Spinal cord (tissue), 10 donors: ENCODE measurements around the gene RNF40. TPM values are rescaled to one million over a fixed set of nuclear protein-coding genes. Genes with fewer than 3 reads are reported as not detected.
"Not testable (repeated sequence)": the region's sequence is repeated elsewhere in the genome, so short reads cannot be mapped to it uniquely, and the experiment has no call there.

Source experiments
- DNase-seq, 6 donors: peaks; one replicate each; pipeline versions ENCODE4 v3.0.0 to v3.0.0-alpha.2; 2013 to 2015; ENCODE audit warnings: low spot score in 6 of 6, low read depth in 4 of 6
- H3K27ac ChIP-seq: one replicate; pipeline ENCODE4 v1.5.1; 2013; ENCODE audit warnings: low read depth, low read length, control low read depth
- H3K27me3 ChIP-seq: one replicate; pipeline ENCODE4 v1.6.1; 2013; ENCODE audit warnings: low read length; ENCODE audit not compliant: control insufficient read depth, insufficient read depth
- H3K36me3 ChIP-seq: one replicate; pipeline ENCODE4 v1.6.1; 2013; ENCODE audit warnings: low read length; ENCODE audit not compliant: control insufficient read depth, insufficient read depth
- H3K4me1 ChIP-seq: one replicate; pipeline ENCODE4 v1.6.1; 2013; ENCODE audit warnings: low read length; ENCODE audit not compliant: control insufficient read depth, insufficient read depth
- H3K4me3 ChIP-seq: one replicate; pipeline ENCODE4 v1.5.1; 2013; ENCODE audit warnings: low read depth, low read length, control low read depth
- H3K9me3 ChIP-seq: one replicate; pipeline ENCODE4 v1.6.1; 2013; ENCODE audit warnings: low read length; ENCODE audit not compliant: control insufficient read depth, insufficient read depth
- WGBS: methylation state at CpG from one replicate; pipeline ENCODE4 v1.1.5; 2013; ENCODE audit warnings: missing lambda C conversion rate; ENCODE audit not compliant: insufficient coverage; 5-methylcytosine and 5-hydroxymethylcytosine counted together
- polyA plus RNA-seq, 2 donors: library from polyadenylated mRNA; unstranded; fragments of 120-200 nt; gene quantifications; one replicate each; pipeline ENCODE4 v1.2.1, GENCODE V29; 2013; ENCODE audit not compliant: insufficient read length in 2 of 2
- total RNA-seq, 2 donors: library from RNA; depleted of rRNA in 1 of 2; stranded (reverse); fragments of 120-200 nt in 1 of 2; fragments of >200 nt in 1 of 2; gene quantifications; one replicate each; pipeline versions ENCODE4 v1.2.3 to v1.2.4, GENCODE V29; 2013 to 2014
- donor health status: healthy.

The RNF40 gene
- total and polyA plus RNA-seq, 4 donors, result 70.7 to 132 (median 115) TPM

DNA sequence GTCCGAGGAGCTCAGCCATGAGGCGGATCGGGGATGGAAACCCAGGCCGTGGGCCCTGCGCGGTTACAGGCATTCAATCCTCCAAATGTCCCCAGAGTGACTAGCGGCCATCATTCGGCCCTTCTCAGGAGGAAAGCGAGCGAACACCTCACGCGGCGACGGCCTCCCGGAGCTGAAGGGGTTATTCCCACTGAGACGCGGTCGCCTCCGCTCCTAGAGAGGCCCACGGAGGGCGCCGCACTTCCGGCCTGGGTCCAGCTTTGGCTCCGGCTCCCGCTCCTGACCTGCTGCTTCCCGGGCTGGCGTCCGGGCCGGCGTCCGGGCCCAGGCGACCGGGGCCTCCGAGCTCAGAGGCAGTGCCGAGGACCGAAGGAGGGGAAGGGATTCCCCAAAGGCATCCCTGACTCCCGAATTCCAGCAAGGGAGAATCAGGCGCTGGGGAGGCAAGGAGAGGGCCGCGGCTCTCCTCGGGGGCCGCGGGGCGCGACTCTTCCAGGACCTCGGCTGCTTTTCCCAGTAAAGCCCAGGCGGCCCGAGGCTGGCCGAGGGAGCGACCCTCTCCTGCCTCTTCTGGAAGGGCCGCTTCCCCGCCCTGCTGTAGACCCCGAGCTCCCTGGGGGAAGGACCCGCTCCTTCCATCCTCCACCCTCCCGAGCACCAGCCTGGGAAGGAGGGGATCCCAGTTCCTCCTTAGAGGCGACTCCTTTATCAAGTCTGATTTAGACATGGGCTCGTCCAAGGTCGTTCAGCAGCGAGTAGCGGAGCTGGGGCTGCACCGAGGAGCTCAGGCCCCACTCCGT, 43.4 kb downstream of the RNF40 start:
- no peaks in the 10 kb centered on the region for H3K27me3 ChIP-seq
- peak in 4 of 6 donors; percentile 65 to 95 (median 85) for DNase-seq
- H3K4me3 ChIP-seq, result peak overlapping the region; percentile 85
- H3K36me3 ChIP-seq, result no peaks in the 10 kb centered on the region
- H3K9me3 ChIP-seq, result no peaks in the 10 kb centered on the region
- under 1% methylated on average over 62 of the region's 62 CpGs for WGBS
- peaks cover 27% of the 10 kb centered on the region for H3K4me1 ChIP-seq
- peak overlapping the region; percentile 93 for H3K27ac ChIP-seq

DNA sequence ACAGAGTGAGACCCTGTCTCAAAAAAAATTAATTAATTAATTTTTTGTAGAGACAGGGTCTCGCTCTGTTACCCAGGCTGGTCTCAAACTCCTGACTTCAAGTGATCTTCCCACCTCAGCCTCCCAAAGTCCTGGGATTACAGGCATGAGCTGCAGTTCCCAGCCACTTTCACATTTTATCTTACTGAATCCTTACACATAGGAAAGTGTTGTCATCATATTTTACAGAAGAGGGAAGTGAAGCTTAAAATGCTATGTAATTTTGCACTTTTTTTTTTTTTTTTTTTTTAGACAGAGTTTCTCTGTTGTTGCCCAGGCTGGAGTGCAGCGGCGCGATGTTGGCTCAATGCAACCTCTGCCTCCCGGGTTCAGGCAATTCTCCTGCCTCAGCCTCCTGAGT, 46.0 kb downstream of the RNF40 start:
- no peak overlapping the region for H3K27ac ChIP-seq
- no peaks in the 10 kb centered on the region for H3K36me3 ChIP-seq
- H3K4me1 ChIP-seq, result peaks cover 27% of the 10 kb centered on the region
- DNase-seq, result no peak
- no peak overlapping the region for H3K4me3 ChIP-seq
- H3K9me3 ChIP-seq, result no peaks in the 10 kb centered on the region
- no peaks in the 10 kb centered on the region for H3K27me3 ChIP-seq
- WGBS, result 96% methylated on average over 4 of the region's 5 CpGs

DNA sequence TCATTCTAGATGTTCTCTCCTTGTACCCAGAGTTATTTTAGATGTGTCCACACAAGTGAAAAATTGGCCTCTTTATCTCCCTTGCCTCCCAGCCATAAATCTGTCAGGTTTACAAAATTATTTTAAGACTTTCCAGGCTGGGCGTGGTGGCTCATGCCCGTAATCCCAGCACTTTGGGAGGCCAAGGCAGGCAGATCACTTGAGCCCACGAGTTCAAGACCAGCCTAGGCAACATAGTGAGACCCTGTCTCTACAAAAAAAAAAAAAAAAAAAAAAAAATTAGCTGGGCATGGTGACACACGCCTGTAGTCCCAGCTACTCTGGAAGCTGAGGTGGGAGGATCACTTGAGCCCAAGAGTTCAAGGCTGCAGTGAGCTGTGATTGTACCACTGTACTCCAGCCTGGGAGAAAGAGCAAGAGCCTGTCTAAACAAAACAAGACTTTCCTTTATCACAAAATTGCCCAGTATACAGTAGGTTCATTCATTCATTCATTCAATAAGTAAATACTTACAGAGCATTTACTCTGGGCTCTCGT, 46.8 kb downstream of the RNF40 start:
- peaks cover 30% of the 10 kb centered on the region for H3K4me1 ChIP-seq
- not testable (repeated sequence) for H3K4me3 ChIP-seq, H3K27me3 ChIP-seq, DNase-seq, H3K27ac ChIP-seq, H3K36me3 ChIP-seq, H3K9me3 ChIP-seq
- WGBS, result 53% methylated on average over 3 of the region's 5 CpGs

DNA sequence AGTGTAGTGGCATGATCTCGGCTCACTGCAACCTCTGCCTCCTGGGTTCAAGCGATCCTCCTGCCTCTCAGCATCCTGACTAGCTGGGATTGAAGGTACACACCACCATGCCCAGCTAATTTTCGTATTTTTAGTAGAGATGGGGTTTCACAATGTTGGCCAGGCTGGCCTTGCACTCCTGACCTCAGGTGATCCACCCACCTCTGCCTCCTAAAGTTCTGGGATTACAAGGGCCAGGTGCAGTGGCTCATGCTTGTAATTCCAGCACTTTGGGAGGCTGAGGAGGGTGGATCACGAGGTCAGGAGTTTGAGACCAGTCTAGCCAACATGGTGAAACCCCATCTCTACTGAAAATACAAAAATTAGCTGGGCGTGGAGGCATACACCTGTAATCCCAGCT, 47.6 kb downstream of the RNF40 start:
- WGBS, result 80% methylated on average over 2 of the region's 5 CpGs
- H3K4me1 ChIP-seq, result peaks cover 36% of the 10 kb centered on the region
- H3K27ac ChIP-seq, H3K9me3 ChIP-seq, H3K36me3 ChIP-seq, DNase-seq, H3K27me3 ChIP-seq, H3K4me3 ChIP-seq: not testable (repeated sequence)

DNA sequence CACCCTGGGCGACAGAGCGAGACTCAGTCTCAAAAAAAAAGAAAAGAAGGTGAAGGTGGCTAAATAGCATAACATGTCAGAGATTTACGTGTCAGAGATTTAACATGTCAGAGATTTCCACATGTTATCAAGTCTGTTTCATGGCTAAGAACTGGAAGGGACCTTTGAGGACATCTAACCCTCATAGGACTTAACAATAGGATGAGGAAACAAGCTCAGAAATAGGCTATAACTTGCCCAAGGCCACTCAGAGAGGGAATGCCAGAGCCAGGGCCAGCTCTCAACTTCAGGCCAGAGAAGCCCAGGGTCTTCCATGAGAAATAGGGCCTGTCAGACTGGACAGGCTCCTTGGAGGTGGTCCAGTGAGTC, 51.7 kb downstream of the RNF40 start:
- no peaks in the 10 kb centered on the region for H3K36me3 ChIP-seq
- H3K4me3 ChIP-seq, result peak overlapping the region; percentile 48
- H3K27me3 ChIP-seq, result no peaks in the 10 kb centered on the region
- H3K27ac ChIP-seq, result peak overlapping the region; percentile 67
- no peaks in the 10 kb centered on the region for H3K9me3 ChIP-seq
- H3K4me1 ChIP-seq, result peaks cover 12% of the 10 kb centered on the region
- 100% methylated on average over 2 of the region's 3 CpGs for WGBS
- DNase-seq, result no peak

DNA sequence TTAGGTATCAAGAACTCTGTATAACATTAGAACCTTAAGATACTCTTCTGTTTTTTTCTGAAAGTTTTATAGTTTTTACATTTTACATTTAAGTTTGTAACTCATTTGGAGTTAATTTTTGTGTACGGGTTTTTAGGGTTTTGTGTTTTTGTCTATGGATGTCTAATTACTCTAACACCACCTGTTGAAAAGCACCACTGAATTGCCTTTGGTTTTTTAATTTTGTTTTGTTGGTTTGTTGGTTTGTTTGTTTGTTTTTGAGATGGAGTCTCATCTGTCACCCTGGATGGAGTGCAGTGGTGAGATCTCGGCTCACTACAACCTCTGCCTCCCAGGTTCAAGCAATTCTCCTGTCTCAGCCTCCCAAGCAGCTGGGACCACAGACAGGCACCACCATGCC, 54.6 kb downstream of the RNF40 start:
- DNase-seq, result no peak
- H3K36me3 ChIP-seq, result peaks cover 4% of the 10 kb centered on the region
- no peak overlapping the region for H3K27ac ChIP-seq
- 83% methylated on average over 1 of the region's 2 CpGs for WGBS
- H3K9me3 ChIP-seq, result no peaks in the 10 kb centered on the region
- H3K4me3 ChIP-seq, result no peak overlapping the region
- H3K4me1 ChIP-seq, result peaks cover 12% of the 10 kb centered on the region
- H3K27me3 ChIP-seq, result no peaks in the 10 kb centered on the region

DNA sequence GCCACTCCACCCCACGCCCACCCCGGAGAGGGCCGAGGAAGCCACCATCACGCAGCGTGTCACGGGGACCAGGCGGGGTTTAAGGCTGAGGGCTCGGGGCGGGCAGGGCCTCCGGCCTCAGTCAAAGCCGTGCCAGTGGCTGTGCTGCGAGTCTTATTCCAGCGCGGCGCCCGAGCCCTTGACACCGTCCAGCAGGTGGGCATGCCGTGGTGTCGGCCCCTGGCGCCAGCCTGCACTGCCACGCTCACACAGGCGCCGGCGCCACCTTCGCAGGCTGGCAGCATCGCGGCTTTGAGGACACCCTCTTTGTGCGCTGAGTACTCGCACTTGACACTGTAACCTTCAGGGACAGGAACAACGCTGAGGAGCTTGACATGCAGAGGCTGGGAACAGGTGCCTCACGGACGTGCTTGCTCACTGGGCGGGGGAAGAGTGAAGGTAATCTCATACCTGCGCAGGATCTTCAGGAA, 58.9 kb downstream of the RNF40 start:
- H3K4me1 ChIP-seq, result no peaks in the 10 kb centered on the region
- no peaks in the 10 kb centered on the region for H3K9me3 ChIP-seq
- peaks cover 4% of the 10 kb centered on the region for H3K36me3 ChIP-seq
- 76% methylated on average over 34 of the region's 34 CpGs for WGBS
- no peak for DNase-seq
- H3K27ac ChIP-seq, result no peak overlapping the region
- H3K4me3 ChIP-seq, result no peak overlapping the region
- H3K27me3 ChIP-seq, result no peaks in the 10 kb centered on the region

DNA sequence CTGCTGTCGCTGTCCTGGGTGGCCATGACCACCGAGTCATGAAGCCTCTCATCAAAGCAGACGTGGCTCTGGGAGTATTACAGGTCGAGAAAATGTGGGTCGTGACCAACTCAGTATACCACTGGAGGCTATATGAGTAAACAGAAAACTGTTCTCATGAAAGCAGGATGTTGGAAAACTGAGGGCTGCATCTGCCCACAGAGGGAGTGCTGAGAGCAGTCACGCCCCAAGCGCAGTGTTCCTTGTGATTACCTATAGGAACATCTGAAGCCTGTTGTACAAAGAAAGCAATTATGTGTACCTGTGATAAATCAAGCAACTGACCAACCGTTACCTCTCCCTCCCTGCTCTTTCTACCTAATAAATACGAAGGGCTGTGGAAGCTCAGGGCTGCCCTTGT, 59.3 kb downstream of the RNF40 start:
- not testable (repeated sequence) for DNase-seq, H3K9me3 ChIP-seq

DNA sequence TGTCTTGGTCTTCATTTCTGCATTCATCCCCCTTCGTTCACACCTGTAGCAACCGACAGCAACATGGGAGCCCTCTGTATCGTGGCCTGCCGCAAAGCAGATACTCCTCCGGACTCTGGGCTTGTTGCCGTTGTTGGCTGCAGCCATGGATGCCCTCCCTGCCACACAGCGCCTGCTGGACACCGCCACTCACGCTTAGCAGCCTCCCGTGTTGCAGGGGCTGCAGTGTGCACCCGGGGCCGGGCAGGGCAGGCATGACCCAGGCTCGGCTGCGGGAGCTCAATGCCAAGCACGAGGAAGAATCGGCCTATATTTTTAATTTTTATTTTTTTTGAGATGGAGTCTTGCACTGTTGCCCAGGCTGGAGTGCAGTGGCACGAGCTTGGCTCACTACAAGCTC, 59.8 kb downstream of the RNF40 start:
- Histone ChIP-seq H3K9me3 (no peaks in the 10 kb centered on the region), H3K36me3 (peaks cover 4% of the 10 kb centered on the region), H3K4me1 (no peaks in the 10 kb centered on the region), H3K27me3 (no peaks in the 10 kb centered on the region), H3K27ac (no peak overlapping the region), H3K4me3 (no peak overlapping the region)
- 84% methylated on average over 11 of the region's 17 CpGs for whole genome bisulfite sequencing
- DNase-seq, result no peak

More for the DNA sequence above, 59.3 kb downstream of the RNF40 start:
- H3K4me1 ChIP-seq, H3K27ac ChIP-seq, H3K27me3 ChIP-seq, H3K4me3 ChIP-seq, H3K36me3 ChIP-seq: not testable (repeated sequence)
- WGBS, result 86% methylated on average over 7 of the region's 9 CpGs
